ENCODE data around the gene HSD17B1.
"Not testable (repeated sequence)": the region's sequence is repeated elsewhere in the genome, so short reads cannot be mapped to it uniquely, and the experiment has no call there.

DNA sequence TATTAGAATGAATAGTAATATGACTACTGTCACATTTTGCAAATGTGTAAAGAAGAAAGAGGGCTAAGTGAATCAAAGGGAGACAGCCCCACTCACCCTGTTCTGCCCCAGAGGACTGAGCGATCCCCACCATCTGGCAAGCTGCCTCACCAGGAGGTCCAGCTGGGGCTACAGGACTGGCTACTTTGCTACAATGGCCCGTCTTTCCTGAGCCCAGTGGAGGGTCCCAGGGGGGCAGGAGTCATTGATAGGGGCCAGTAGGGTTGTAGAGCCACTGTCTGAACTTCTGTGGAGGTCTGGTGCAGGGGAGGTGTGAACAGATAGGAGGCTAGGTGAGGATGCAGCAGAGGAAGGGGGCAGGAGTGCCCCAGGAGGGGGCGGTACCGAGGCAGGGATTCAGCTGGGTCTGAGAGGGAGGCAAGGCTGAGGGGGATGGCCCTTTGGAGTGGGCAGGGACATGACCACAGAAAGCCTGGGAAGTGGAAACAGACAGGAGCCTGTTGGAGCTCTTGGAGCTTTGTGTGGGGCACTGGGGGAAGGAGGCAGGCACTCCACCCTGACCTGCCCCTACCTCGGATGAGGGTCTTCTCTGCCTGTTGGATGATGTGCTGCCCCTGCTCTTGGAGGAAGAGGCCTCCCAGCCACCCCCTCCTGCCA lies 3.4 kb downstream of the HSD17B1 start:
- TF ChIP-seq, protein P1, sequence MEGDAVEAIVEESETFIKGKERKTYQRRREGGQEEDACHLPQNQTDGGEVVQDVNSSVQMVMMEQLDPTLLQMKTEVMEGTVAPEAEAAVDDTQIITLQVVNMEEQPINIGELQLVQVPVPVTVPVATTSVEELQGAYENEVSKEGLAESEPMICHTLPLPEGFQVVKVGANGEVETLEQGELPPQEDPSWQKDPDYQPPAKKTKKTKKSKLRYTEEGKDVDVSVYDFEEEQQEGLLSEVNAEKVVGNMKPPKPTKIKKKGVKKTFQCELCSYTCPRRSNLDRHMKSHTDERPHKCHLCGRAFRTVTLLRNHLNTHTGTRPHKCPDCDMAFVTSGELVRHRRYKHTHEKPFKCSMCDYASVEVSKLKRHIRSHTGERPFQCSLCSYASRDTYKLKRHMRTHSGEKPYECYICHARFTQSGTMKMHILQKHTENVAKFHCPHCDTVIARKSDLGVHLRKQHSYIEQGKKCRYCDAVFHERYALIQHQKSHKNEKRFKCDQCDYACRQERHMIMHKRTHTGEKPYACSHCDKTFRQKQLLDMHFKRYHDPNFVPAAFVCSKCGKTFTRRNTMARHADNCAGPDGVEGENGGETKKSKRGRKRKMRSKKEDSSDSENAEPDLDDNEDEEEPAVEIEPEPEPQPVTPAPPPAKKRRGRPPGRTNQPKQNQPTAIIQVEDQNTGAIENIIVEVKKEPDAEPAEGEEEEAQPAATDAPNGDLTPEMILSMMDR (IDR thresholded peaks at IDR 0.05), result not testable (repeated sequence)
- TF ChIP-seq POLR2AphosphoS5 (IDR thresholded peaks at IDR 0.05; ENCODE audit: insufficient read depth in 1 of 2, low read depth in 1 of 2), result not testable (repeated sequence)
